Liver (tissue), 9 donors: Measurements from ENCODE around the gene MMEL1. TPM values are rescaled to one million over a fixed set of nuclear protein-coding genes. Genes with fewer than 3 reads are reported as not detected.

Source experiments
- DNase-seq: peaks from one replicate; pipeline ENCODE4 v3.0.0-alpha.2; 2017; ENCODE audit warnings: low spot score
- H3K27ac ChIP-seq, 2 donors: one replicate each; pipeline ENCODE4 v1.7.0; 2013; ENCODE audit warnings: inconsistent platforms in 2 of 2, low read length in 2 of 2, control low read depth in 1 of 2, low read depth in 1 of 2, mild to moderate bottlenecking in 1 of 2
- H3K27me3 ChIP-seq, 4 donors: one replicate each; pipeline versions ENCODE4 v1.6.1 to v1.7.0; 2013; ENCODE audit warnings: low read length in 3 of 4, inconsistent platforms in 1 of 4, mild to moderate bottlenecking in 1 of 4, moderate library complexity in 1 of 4; ENCODE audit not compliant: control insufficient read depth in 4 of 4, insufficient read depth in 4 of 4
- H3K36me3 ChIP-seq, 4 donors: one replicate each; pipeline versions ENCODE4 v1.6.1 to v1.7.0; 2013; ENCODE audit warnings: low read length in 3 of 4, mild to moderate bottlenecking in 3 of 4, low read depth in 1 of 4, moderate library complexity in 1 of 4; ENCODE audit not compliant: control insufficient read depth in 4 of 4, insufficient read depth in 3 of 4
- H3K4me1 ChIP-seq, 4 donors: one replicate each; pipeline versions ENCODE4 v1.6.1 to v1.7.0; 2013; ENCODE audit warnings: low read length in 3 of 4, mild to moderate bottlenecking in 3 of 4, moderate library complexity in 1 of 4; ENCODE audit not compliant: control insufficient read depth in 4 of 4, insufficient read depth in 4 of 4
- H3K4me3 ChIP-seq, 3 donors: one replicate each; pipeline versions ENCODE4 v1.6.1 to v1.7.0; 2013; ENCODE audit warnings: low read length in 3 of 3, control low read depth in 1 of 3, low read depth in 1 of 3, mild to moderate bottlenecking in 1 of 3
- H3K9ac ChIP-seq, 2 donors: one replicate each; pipeline ENCODE4 v1.7.0; 2013; ENCODE audit warnings: low read length in 2 of 2, mild to moderate bottlenecking in 2 of 2, moderate library complexity in 2 of 2, control low read depth in 1 of 2, low read depth in 1 of 2
- H3K9me3 ChIP-seq, 4 donors: one replicate each; pipeline versions ENCODE4 v1.6.1 to v1.7.0; 2013; ENCODE audit warnings: low read length in 3 of 4; ENCODE audit not compliant: control insufficient read depth in 4 of 4
- EGR1 ChIP-seq, 2 donors: IDR thresholded peaks; 2 replicates each; pipeline ENCODE4 v1.6.1; 2016 to 2018; ENCODE audit warnings: antibody characterized with exemption in 2 of 2, low read depth in 2 of 2
- FOXA1 ChIP-seq: IDR thresholded peaks from 2 replicates; pipeline ENCODE4 v1.6.1; 2016; ENCODE audit warnings: antibody characterized with exemption
- FOXA2 ChIP-seq: IDR thresholded peaks from 2 replicates; pipeline ENCODE4 v1.6.1; 2016; ENCODE audit warnings: antibody characterized with exemption
- GABPA ChIP-seq, 2 donors: IDR thresholded peaks in 1 of 2; conservative IDR thresholded peaks in 1 of 2; 2 replicates each; pipeline ENCODE4 v1.6.1; 2016; ENCODE audit warnings: antibody characterized with exemption in 2 of 2, mild to moderate bottlenecking in 1 of 2, moderate library complexity in 1 of 2
- HNF4A ChIP-seq, 2 donors: conservative IDR thresholded peaks; 2 replicates each; pipeline ENCODE4 v1.6.1; 2016; ENCODE audit warnings: antibody characterized with exemption in 2 of 2, mild to moderate bottlenecking in 2 of 2
- HNF4G ChIP-seq: IDR thresholded peaks from 2 replicates; pipeline ENCODE4 v1.6.1; 2016; ENCODE audit warnings: antibody characterized with exemption
- JUND ChIP-seq, 2 donors: IDR thresholded peaks; 2 replicates each; pipeline ENCODE4 v1.6.1; 2016; ENCODE audit warnings: antibody characterized with exemption in 2 of 2
- NR2F2 ChIP-seq: IDR thresholded peaks from 2 replicates; pipeline ENCODE4 v1.6.1; 2016; ENCODE audit warnings: antibody characterized with exemption
- RAD21 ChIP-seq, 2 donors: IDR thresholded peaks; 2 replicates each; pipeline ENCODE4 v1.6.1; 2016; ENCODE audit warnings: antibody characterized with exemption in 2 of 2, mild to moderate bottlenecking in 2 of 2
- REST ChIP-seq: IDR thresholded peaks from 2 replicates; pipeline ENCODE4 v1.6.1; 2016; ENCODE audit warnings: antibody characterized with exemption, mild to moderate bottlenecking
- RXRA ChIP-seq, 2 donors: IDR thresholded peaks; 2 replicates each; pipeline ENCODE4 v1.6.1; 2017 to 2018; ENCODE audit warnings: antibody characterized with exemption in 2 of 2, mild to moderate bottlenecking in 1 of 2
- SP1 ChIP-seq: IDR thresholded peaks from 2 replicates; pipeline ENCODE4 v1.6.1; 2018; ENCODE audit warnings: antibody characterized with exemption, mild to moderate bottlenecking
- TAF1 ChIP-seq: conservative IDR thresholded peaks from 2 replicates; pipeline ENCODE4 v1.6.1; 2016; ENCODE audit warnings: antibody characterized with exemption, mild to moderate bottlenecking
- YY1 ChIP-seq: IDR thresholded peaks from 2 replicates; pipeline ENCODE4 v1.6.1; 2016; ENCODE audit warnings: antibody characterized with exemption, mild to moderate bottlenecking
- ZBTB33 ChIP-seq: IDR thresholded peaks from 2 replicates; pipeline ENCODE4 v1.6.1; 2016; ENCODE audit warnings: antibody characterized with exemption
- WGBS: extraction: QIAGEN DNeasy Blood & Tissue Kit; methylation state at CpG from one replicate; pipeline ENCODE4 v1.1.7; 2013; 5-methylcytosine and 5-hydroxymethylcytosine counted together
- polyA plus RNA-seq, 2 donors: library from polyadenylated mRNA; stranded (reverse) in 1 of 2; unstranded in 1 of 2; fragments of 200-250 nt in 1 of 2; fragments of >200 nt in 1 of 2; fragmentation: Nextera tagmentation in 1 of 2; extraction: Ambion mirVana in 1 of 2; gene quantifications; one replicate each; pipeline versions ENCODE4 v1.2.1 to v1.2.3, GENCODE V29; 2013 to 2015
- total RNA-seq, 2 donors: library from RNA; depleted of rRNA; stranded (reverse); fragments of >200 nt; gene quantifications; one replicate each; pipeline ENCODE4 v1.2.3, GENCODE V29; 2014
- TF ChIP-seq, protein P1 (sequence below): fragments of 150-350 bp; IDR thresholded peaks from 2 replicates; pipeline ENCODE4 v1.5.1; 2017; ENCODE audit warnings: improper control_type of control experiment, low read depth, low read length; ENCODE audit not compliant: missing input control
- TF ChIP-seq, protein P2 (sequence below): IDR thresholded peaks from 2 replicates; pipeline ENCODE4 v1.6.1; 2016; ENCODE audit warnings: antibody characterized with exemption
- TF ChIP-seq, protein P3 (sequence below): IDR thresholded peaks from 2 replicates; pipeline ENCODE4 v1.6.1; 2016; ENCODE audit warnings: antibody characterized with exemption
- donor health status: healthy.
- donor health status: healthy.
- donor health status: healthy.
- donor health status: healthy.
- donor health status: healthy.

The MMEL1 gene
- total and polyA plus RNA-seq, 4 donors, result under 0.01 to 0.42 TPM; not detected in 2

GRCh38 chr1:2573250-2573920, 59.4 kb downstream of the MMEL1 start (continued):
- TF ChIP-seq, protein P1, sequence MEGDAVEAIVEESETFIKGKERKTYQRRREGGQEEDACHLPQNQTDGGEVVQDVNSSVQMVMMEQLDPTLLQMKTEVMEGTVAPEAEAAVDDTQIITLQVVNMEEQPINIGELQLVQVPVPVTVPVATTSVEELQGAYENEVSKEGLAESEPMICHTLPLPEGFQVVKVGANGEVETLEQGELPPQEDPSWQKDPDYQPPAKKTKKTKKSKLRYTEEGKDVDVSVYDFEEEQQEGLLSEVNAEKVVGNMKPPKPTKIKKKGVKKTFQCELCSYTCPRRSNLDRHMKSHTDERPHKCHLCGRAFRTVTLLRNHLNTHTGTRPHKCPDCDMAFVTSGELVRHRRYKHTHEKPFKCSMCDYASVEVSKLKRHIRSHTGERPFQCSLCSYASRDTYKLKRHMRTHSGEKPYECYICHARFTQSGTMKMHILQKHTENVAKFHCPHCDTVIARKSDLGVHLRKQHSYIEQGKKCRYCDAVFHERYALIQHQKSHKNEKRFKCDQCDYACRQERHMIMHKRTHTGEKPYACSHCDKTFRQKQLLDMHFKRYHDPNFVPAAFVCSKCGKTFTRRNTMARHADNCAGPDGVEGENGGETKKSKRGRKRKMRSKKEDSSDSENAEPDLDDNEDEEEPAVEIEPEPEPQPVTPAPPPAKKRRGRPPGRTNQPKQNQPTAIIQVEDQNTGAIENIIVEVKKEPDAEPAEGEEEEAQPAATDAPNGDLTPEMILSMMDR, result no peak
- TF ChIP-seq HNF4A (conservative IDR thresholded peaks at IDR 0.05) (no peak), HNF4G (no peak), TAF1 (no peak), GABPA (IDR thresholded peaks at IDR 0.05 in 1 of 2, conservative IDR thresholded peaks at IDR 0.05 in 1 of 2) (no peak), RXRA (IDR thresholded peaks at IDR 0.05) (no peak)

DNA sequence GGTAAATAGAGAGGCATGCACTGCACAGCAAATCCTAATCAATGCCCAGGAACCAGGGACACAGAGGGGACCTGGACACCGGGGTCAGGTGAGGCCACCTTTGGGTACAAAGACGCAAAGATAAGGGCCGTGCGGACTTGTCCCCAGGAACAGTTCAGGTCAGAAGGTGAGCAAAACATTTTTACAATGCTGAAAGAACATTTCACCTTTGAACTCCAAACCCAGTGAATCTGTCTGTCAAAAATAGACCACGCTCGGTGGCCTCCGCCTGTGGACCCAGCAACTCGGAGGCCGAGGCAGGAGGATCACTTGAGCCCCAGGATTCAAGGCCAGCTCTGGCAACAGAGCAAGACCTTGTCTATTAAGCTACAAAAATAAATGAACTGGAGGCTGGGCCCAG, 61.5 kb downstream of the MMEL1 start:
- Histone ChIP-seq H3K9me3 (peaks cover 0 to 5% (median 1%) of the 10 kb centered on the region in 4 donors), H3K4me3 (no peak overlapping the region), H3K9ac (no peak overlapping the region), H3K36me3 (no peaks in the 10 kb centered on the region), H3K4me1 (peaks cover 3 to 16% (median 6%) of the 10 kb centered on the region in 4 donors), H3K27ac (no peak overlapping the region), H3K27me3 (no peaks in the 10 kb centered on the region)
- WGBS, result 64% methylated on average over 9 of the region's 9 CpGs
- DNase-seq, result no peak
- TF ChIP-seq HNF4G (no peak), GABPA (IDR thresholded peaks at IDR 0.05 in 1 of 2, conservative IDR thresholded peaks at IDR 0.05 in 1 of 2) (no peak), REST (no peak), TAF1 (no peak), FOXA1 (no peak), SP1 (no peak), FOXA2 (no peak), RXRA (IDR thresholded peaks at IDR 0.05) (peak in 1 of 2 donors; percentile 49), JUND (IDR thresholded peaks at IDR 0.05) (no peak), YY1 (no peak), HNF4A (conservative IDR thresholded peaks at IDR 0.05) (peak in 1 of 2 donors; percentile 47), RAD21 (IDR thresholded peaks at IDR 0.05) (no peak), NR2F2 (no peak), EGR1 (IDR thresholded peaks at IDR 0.05; ENCODE audit: low read depth in 2 of 2) (no peak), ZBTB33 (no peak)
- TF ChIP-seq, protein P2, sequence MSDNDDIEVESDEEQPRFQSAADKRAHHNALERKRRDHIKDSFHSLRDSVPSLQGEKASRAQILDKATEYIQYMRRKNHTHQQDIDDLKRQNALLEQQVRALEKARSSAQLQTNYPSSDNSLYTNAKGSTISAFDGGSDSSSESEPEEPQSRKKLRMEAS, result no peak
- TF ChIP-seq, protein P3, sequence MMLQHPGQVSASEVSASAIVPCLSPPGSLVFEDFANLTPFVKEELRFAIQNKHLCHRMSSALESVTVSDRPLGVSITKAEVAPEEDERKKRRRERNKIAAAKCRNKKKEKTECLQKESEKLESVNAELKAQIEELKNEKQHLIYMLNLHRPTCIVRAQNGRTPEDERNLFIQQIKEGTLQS, result no peak
